GM12878 (cell line): ENCODE measurements around the gene WNT9B. TPM values are rescaled to one million over a fixed set of nuclear protein-coding genes. Genes with fewer than 3 reads are reported as not detected.

Experiments used
- ATAC-seq: fragments of 200-7000 bp; cut with Tn5 transposase; 3 replicates; pipeline ENCODE4 v1.9.1; 2020; ENCODE audit warnings: mild to moderate bottlenecking, moderate library complexity
- BruUV-seq: library from RNA; stranded (reverse); fragments of 400-500 nt; replicated peaks from 2 replicates; lab custom pipeline; 2021; lab: Mats Ljungman, UMichigan
- CTCF ChIA-PET: fragments of 300-600 bp; sonication (Branson Sonifier 250); formaldehyde crosslinking; extraction: SDS; loops from one replicate; lab custom pipeline; 2021; ENCODE audit warnings: inconsistent platforms; lab: Yijun Ruan, JAX
- POLR2A ChIA-PET: fragments of 350-600 bp; formaldehyde crosslinking; extraction: SDS; loops from one replicate; lab custom pipeline; 2021; ENCODE audit warnings: inconsistent platforms; lab: Charles Lee
- RAD21 ChIA-PET: fragments of 300-600 bp; sonication (Branson Sonifier 250); formaldehyde crosslinking; loops from one replicate; lab custom pipeline; 2023; ENCODE audit warnings: antibody characterized with exemption; ENCODE audit not compliant: unreplicated experiment; lab: Charles Lee
- SMC1A ChIA-PET: fragments of 300-600 bp; sonication (Branson Sonifier 250); formaldehyde crosslinking; loops from one replicate; lab custom pipeline; 2023; ENCODE audit not compliant: unreplicated experiment, uncharacterized antibody; lab: Charles Lee
- DNase-seq: peaks from one replicate; pipeline ENCODE4 v3.0.0-alpha.2; 2011; ENCODE audit warnings: low read depth, low spot score
- FAIRE-seq: peaks from 3 replicates; lab custom pipeline; 2011; peaks lifted over from hg19 to GRCh38; lab: Jason Lieb, UNC
- H2AFZ ChIP-seq: 2 replicates; pipeline ENCODE4 v1.6.0; 2011; ENCODE audit warnings: low read depth, low read length, control low read depth; ENCODE audit not compliant: control insufficient read depth
- H3K27ac ChIP-seq: 2 replicates; pipeline ENCODE4 v1.5.1; 2011; ENCODE audit warnings: control low read depth; ENCODE audit not compliant: control insufficient read depth, insufficient read depth
- H3K27me3 ChIP-seq, 2 experiments: replicated peaks in 1 of 2; 2 replicates each; pipeline versions ENCODE4 v1.6.0 to v1.6.1; 2011; ENCODE audit warnings: low read length in 1 of 2; ENCODE audit not compliant: control insufficient read depth in 2 of 2, insufficient read depth in 2 of 2
- H3K36me3 ChIP-seq, 2 experiments: 2 replicates each; pipeline ENCODE4 v1.5.1; 2011; ENCODE audit warnings: low read length in 1 of 2; ENCODE audit not compliant: control insufficient read depth in 2 of 2, insufficient read depth in 2 of 2
- H3K4me1 ChIP-seq: 2 replicates; pipeline ENCODE4 v1.6.1; 2011; ENCODE audit warnings: mild to moderate bottlenecking, low read length, moderate library complexity, mixed read lengths; ENCODE audit not compliant: control insufficient read depth, insufficient read depth
- H3K4me2 ChIP-seq: 2 replicates; pipeline ENCODE4 v1.6.0; 2011; ENCODE audit warnings: control low read depth; ENCODE audit not compliant: control insufficient read depth, insufficient read depth
- H3K4me3 ChIP-seq: fragments of 200-600 bp; sonication (generic); 2 replicates; pipeline ENCODE4 v1.5.1; 2016
- H3K79me2 ChIP-seq: 2 replicates; pipeline ENCODE4 v1.6.0; 2011; ENCODE audit warnings: low read length; ENCODE audit not compliant: control insufficient read depth, insufficient read depth
- H3K9ac ChIP-seq: 2 replicates; pipeline ENCODE4 v1.8.0; 2011; ENCODE audit warnings: low read length, control low read depth, mixed read lengths; ENCODE audit not compliant: control insufficient read depth, insufficient read depth
- H3K9me3 ChIP-seq: replicated peaks from 3 replicates; pipeline ENCODE4 v1.5.1; 2011; ENCODE audit warnings: mild to moderate bottlenecking, low read length; ENCODE audit not compliant: control insufficient read depth, insufficient read depth
- H4K20me1 ChIP-seq: 2 replicates; pipeline ENCODE4 v1.6.0; 2011; ENCODE audit not compliant: control insufficient read depth, insufficient read depth
- E2F4 ChIP-seq: IDR thresholded peaks from 2 replicates; pipeline ENCODE4 v1.6.1; 2012; ENCODE audit warnings: low read depth, low read length, improper control_type of control experiment
- FOS ChIP-seq: IDR thresholded peaks from 3 replicates; pipeline ENCODE4 v1.6.1; 2011; ENCODE audit warnings: borderline replicate concordance; ENCODE audit not compliant: insufficient read length; ENCODE audit errors: extremely low read depth
- GATAD2B ChIP-seq: fragments of 450-650 bp; conservative IDR thresholded peaks from 2 replicates; pipeline ENCODE4 v1.6.1; 2017; ENCODE audit warnings: low read depth, mild to moderate bottlenecking, moderate library complexity
- NFYA ChIP-seq: IDR thresholded peaks from 2 replicates; pipeline ENCODE4 v1.6.1; 2011; ENCODE audit warnings: low read depth, mild to moderate bottlenecking, low read length, improper control_type of control experiment, borderline replicate concordance
- NKRF ChIP-seq: fragments of 450-650 bp; conservative IDR thresholded peaks from 2 replicates; pipeline ENCODE4 v1.6.1; 2017; ENCODE audit warnings: mild to moderate bottlenecking, moderate library complexity
- PML ChIP-seq: IDR thresholded peaks from 2 replicates; pipeline ENCODE4 v1.6.1; 2012; ENCODE audit warnings: low read length, inconsistent platforms
- RAD51 ChIP-seq: fragments of 450-650 bp; IDR thresholded peaks from 2 replicates; pipeline ENCODE4 v1.6.1; 2016; ENCODE audit warnings: moderate library complexity, mild to moderate bottlenecking, inconsistent platforms
- STAT3 ChIP-seq: IDR thresholded peaks from 2 replicates; pipeline ENCODE4 v1.6.1; 2011; ENCODE audit warnings: low read depth, low read length, improper control_type of control experiment
- YBX1 ChIP-seq: fragments of 450-650 bp; IDR thresholded peaks from 2 replicates; pipeline ENCODE4 v1.6.1; 2016; ENCODE audit warnings: antibody characterized with exemption
- ZNF207 ChIP-seq: fragments of 450-650 bp; IDR thresholded peaks from 2 replicates; pipeline ENCODE4 v1.6.1; 2014; ENCODE audit warnings: antibody characterized with exemption, mild to moderate bottlenecking, borderline replicate concordance
- WGBS: methylation state at CpG from one replicate; pipeline ENCODE4 v1.1.6; 2016; ENCODE audit warnings: low lambda C conversion rate; ENCODE audit not compliant: insufficient replicate concordance, insufficient coverage; ENCODE audit errors: missing lambda C conversion rate; 5-methylcytosine and 5-hydroxymethylcytosine counted together
- in situ Hi-C: fragments of 300-500 bp; cut with MboI; formaldehyde crosslinking; loops from 9 replicates; pipeline ENCODE4 v1.14.3; 2018; ENCODE audit warnings: mixed read lengths
- intact Hi-C: fragments of 100-400 bp; cut with micrococcal nuclease; formaldehyde crosslinking; loops from one replicate; pipeline ENCODE4 v1.14.2; 2022; ENCODE audit not compliant: unreplicated experiment
- polyA plus RNA-seq, 11 experiments: library from polyadenylated mRNA; depleted of rRNA in 4 of 11; unstranded in 6 of 11; stranded (reverse) in 5 of 11; fragments of >200 nt; fragmentation: Nextera tagmentation in 4 of 11; fragmentation: Illumina TruSeq in 1 of 11; extraction: Ambion mirVana in 4 of 11; extraction: Trizol in 1 of 11; gene quantifications; 1 replicate in 1 of 11; 2 replicates in 10 of 11; pipeline versions ENCODE4 v1.2.1 to v1.2.3, GENCODE V29; 2011 to 2016; ENCODE audit warnings: inconsistent platforms in 2 of 11, missing spikeins in 2 of 11, low read depth in 1 of 11
- total RNA-seq, 4 experiments: library from RNA; depleted of rRNA in 3 of 4; stranded (reverse); fragments of >200 nt in 3 of 4; fragmentation: Illumina TruSeq in 1 of 4; extraction: Trizol in 1 of 4; gene quantifications; 2 replicates each; pipeline versions ENCODE4 v1.2.1 to v1.2.3, GENCODE V29; 2013 to 2021

The WNT9B gene
- total and polyA plus RNA-seq, 10 of the 15 experiments (the other 5 are each of a cell fraction or from before 2014, with no cell fraction given): not detected

- RAD21 ChIA-PET: no interaction called here
Observed at GRCh38 chr17:46898860-46899259, 47.5 kb downstream of the WNT9B start.

More at GRCh38 chr17:46898860-46899259, 47.5 kb downstream of the WNT9B start:
- ChIA-PET CTCF (no interaction called here), SMC1A (no interaction called here), POLR2A (no interaction called here)
- whole genome bisulfite sequencing: 37% methylated on average over 5 of the region's 5 CpGs
- no peaks in the 10 kb centered on the region for H3K4me1 ChIP-seq
- no peak overlapping the region for H3K9ac ChIP-seq
- in situ Hi-C loops: loop anchor here (10.0 kb wide), 1 partner anchor 104 kb away; no protein-coding TSS in a partner anchor
- no peak overlapping the region for H2AFZ ChIP-seq
- no peaks in the 10 kb centered on the region for H3K36me3 ChIP-seq
- H3K4me3 ChIP-seq: no peak overlapping the region
- no peaks in the 10 kb centered on the region for H3K79me2 ChIP-seq
- no TSS peak for BruUV-seq
- no peaks in the 10 kb centered on the region for H3K9me3 ChIP-seq
- no peak overlapping the region for H3K27ac ChIP-seq
- FAIRE-seq (no peak), ATAC-seq (no peak), DNase-seq (no peak)
- peaks cover 1 to 2% of the 10 kb centered on the region in 2 experiments; a peak in 1 of 4 replicates for H3K27me3 ChIP-seq
- intact Hi-C loops: no loop called here
- no peaks in the 10 kb centered on the region for H4K20me1 ChIP-seq
- no peak overlapping the region for H3K4me2 ChIP-seq
- TF ChIP-seq NKRF: no peak
- TF ChIP-seq YBX1: no peak
- no peak for TF ChIP-seq FOS
- no peak for TF ChIP-seq RAD51
- TF ChIP-seq ZNF207: no peak
- TF ChIP-seq NFYA: no peak
- no peak for TF ChIP-seq PML
- no peak for TF ChIP-seq E2F4
- TF ChIP-seq GATAD2B: no peak
- no peak for TF ChIP-seq STAT3
